Neutrophil (primary cell): ENCODE measurements around the gene MASP1.

ENCODE experiments used
- H3K27ac ChIP-seq: fragments of 200-600 bp; sonication (generic); 2 replicates; pipeline ENCODE4 v1.5.1; 2016; ENCODE audit warnings: mild to moderate bottlenecking, moderate library complexity
- H3K27me3 ChIP-seq: fragments of 200-600 bp; sonication (generic); 2 replicates; pipeline ENCODE4 v1.6.0; 2016; ENCODE audit warnings: mild to moderate bottlenecking
- H3K36me3 ChIP-seq: fragments of 200-600 bp; sonication (generic); 2 replicates; pipeline ENCODE4 v1.5.1; 2017
- H3K4me1 ChIP-seq, 2 experiments: fragments of 200-600 bp in 1 of 2; sonication (generic) in 1 of 2; 1 replicate in 1 of 2; 2 replicates in 1 of 2; pipeline versions ENCODE4 v1.5.1 to v1.6.1; 2013 to 2016; ENCODE audit warnings: low read depth in 1 of 2, low read length in 1 of 2, mild to moderate bottlenecking in 1 of 2, moderate library complexity in 1 of 2; ENCODE audit not compliant: control insufficient read depth in 1 of 2, insufficient read depth in 1 of 2
- H3K4me3 ChIP-seq, 2 experiments: fragments of 200-600 bp in 1 of 2; sonication (generic) in 1 of 2; 1 replicate in 1 of 2; 2 replicates in 1 of 2; pipeline ENCODE4 v1.5.1; 2013 to 2016; ENCODE audit warnings: low read depth in 1 of 2, low read length in 1 of 2, mild to moderate bottlenecking in 1 of 2, moderate library complexity in 1 of 2
- H3K9me3 ChIP-seq: fragments of 200-600 bp; sonication (generic); 2 replicates; pipeline ENCODE4 v1.5.1; 2016
- CTCF ChIP-seq: fragments of 200-600 bp; sonication (generic); IDR thresholded peaks from 2 replicates; pipeline ENCODE4 v1.5.1; 2016; ENCODE audit warnings: antibody characterized with exemption

The MASP1 gene

DNA sequence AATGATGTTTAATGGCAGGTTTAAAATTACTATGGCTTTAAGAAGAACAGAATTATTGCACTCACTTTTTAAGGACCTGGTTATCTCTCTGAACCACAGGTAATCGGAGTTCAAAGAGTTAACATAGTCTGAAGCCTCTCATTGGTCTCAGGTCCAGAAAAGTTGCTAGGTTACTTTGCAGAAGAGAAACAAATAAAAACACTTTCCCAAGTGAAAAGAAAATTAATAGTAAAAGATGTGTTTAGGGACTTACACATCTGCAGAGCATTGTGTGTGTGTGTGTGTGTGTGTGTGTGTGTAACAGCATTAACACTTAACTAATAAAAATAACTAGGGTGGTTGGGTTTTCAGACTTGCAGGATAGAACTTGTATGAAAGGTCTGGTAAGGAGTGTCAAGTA, 1.0 kb downstream of the MASP1 start:
- Histone ChIP-seq H3K36me3 (no peaks in the 10 kb centered on the region), H3K27ac (no peak overlapping the region), H3K4me1 (peaks cover 0 to 4% of the 10 kb centered on the region in 2 experiments), H3K4me3 (no peak overlapping the region), H3K9me3 (no peaks in the 10 kb centered on the region), H3K27me3 (peaks cover 35% of the 10 kb centered on the region)
- no peak for TF ChIP-seq CTCF

- no peak overlapping the region for H3K4me3 ChIP-seq
- peaks cover 0 to 4% of the 10 kb centered on the region in 2 experiments for H3K4me1 ChIP-seq
- H3K36me3 ChIP-seq, result no peaks in the 10 kb centered on the region
- peaks cover 35% of the 10 kb centered on the region for H3K27me3 ChIP-seq
- no peaks in the 10 kb centered on the region for H3K9me3 ChIP-seq
- no peak overlapping the region for H3K27ac ChIP-seq
- no peak for TF ChIP-seq CTCF
These were observed 2.5 kb downstream of the MASP1 start for GRCh38 chr3:187288855-187289605.

DNA sequence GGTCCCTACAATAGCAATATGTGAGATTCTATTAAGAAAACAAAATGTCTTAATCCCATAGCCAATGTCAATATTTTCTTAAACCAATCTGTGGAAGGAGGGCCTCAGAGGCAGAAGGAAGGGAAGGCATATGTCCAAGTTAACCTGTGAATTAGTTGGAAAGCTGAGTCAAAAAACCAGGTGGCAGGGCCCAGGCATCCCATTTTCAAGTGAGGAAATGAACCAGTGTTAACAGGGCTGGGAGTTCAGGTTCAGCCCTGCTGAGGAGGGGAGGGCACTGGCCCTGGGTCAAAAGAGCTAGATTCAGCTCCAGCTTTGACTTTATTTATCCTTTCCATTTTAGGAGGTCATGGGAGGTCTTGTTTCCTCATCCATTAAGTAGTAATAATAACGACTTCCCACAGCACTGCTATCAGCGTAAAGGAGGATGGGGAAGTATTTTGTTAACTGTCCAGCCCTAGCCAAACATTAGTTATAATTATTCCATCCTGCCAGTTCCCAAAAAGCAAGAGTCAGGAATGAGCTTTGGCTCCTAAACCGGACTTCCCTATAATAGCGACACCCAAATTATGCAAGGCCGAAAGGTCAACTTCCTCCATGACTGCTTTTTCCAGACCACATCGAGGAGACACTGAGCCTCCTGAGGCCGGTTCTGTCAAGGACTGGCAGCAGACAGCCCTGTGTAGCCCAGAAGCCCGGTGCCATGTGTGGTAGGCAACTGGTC, 3.2 kb downstream of the MASP1 start:
- no peak for TF ChIP-seq CTCF

GRCh38 chr3:187287256-187287655, 4.3 kb downstream of the MASP1 start:
- no peaks in the 10 kb centered on the region for H3K36me3 ChIP-seq
- H3K4me1 ChIP-seq, result peaks cover 0 to 4% of the 10 kb centered on the region in 2 experiments
- no peak overlapping the region for H3K4me3 ChIP-seq
- H3K9me3 ChIP-seq, result no peaks in the 10 kb centered on the region
- TF ChIP-seq CTCF, result no peak
- no peak overlapping the region for H3K27ac ChIP-seq
- H3K27me3 ChIP-seq, result peaks cover 29% of the 10 kb centered on the region

More for the DNA sequence above, 3.2 kb downstream of the MASP1 start:
- Histone ChIP-seq H3K4me1 (peaks cover 0 to 4% of the 10 kb centered on the region in 2 experiments), H3K27ac (no peak overlapping the region), H3K36me3 (no peaks in the 10 kb centered on the region), H3K4me3 (no peak overlapping the region), H3K27me3 (peaks cover 35% of the 10 kb centered on the region), H3K9me3 (no peaks in the 10 kb centered on the region)

DNA sequence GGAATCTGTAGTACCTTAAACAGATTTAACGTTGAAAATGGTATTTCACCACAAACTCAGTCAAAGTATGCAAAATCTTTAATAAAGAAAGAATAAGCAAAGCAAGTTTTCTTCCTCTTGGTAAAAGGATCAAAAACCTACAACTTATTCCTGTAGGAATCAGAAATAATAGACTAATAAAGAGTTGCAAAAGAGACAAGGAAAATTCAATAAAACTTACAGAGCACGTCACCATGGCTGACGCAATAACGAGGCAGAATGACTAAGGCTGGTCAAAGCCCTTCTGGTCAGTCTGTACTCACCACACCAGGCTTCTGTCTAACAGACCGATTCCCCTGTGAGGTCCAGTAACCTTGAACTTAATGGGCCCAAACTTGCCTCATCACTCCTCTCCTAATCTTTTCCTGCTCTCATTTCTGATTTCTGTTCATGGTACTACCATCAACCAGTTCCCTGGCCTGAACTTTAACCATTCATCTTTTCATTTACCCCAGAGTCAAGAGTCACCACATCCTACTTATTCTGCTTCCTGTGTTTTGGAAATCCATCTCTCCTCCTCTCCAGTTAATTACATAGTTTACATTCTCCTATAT, 5.0 kb downstream of the MASP1 start:
- peaks cover 22% of the 10 kb centered on the region for H3K27me3 ChIP-seq
- H3K27ac ChIP-seq, result no peak overlapping the region
- peaks cover 0 to 4% of the 10 kb centered on the region in 2 experiments for H3K4me1 ChIP-seq
- no peaks in the 10 kb centered on the region for H3K9me3 ChIP-seq
- no peak overlapping the region for H3K4me3 ChIP-seq
- TF ChIP-seq CTCF, result no peak
- H3K36me3 ChIP-seq, result no peaks in the 10 kb centered on the region
